Smooth muscle cell (in vitro differentiated cells): ENCODE data around the gene PALLD. TPM values are rescaled to one million over a fixed set of nuclear protein-coding genes. Genes with fewer than 3 reads are reported as not detected.

Experiments used
- DNase-seq: peaks from one replicate; lab custom pipeline; 2025; ENCODE audit not compliant: unreplicated experiment; lab: John Stamatoyannopoulos, UW
- H2AFZ ChIP-seq: fragments of 200-600 bp; sonication (generic); 2 replicates; pipeline ENCODE4 v1.6.0; 2016; ENCODE audit warnings: antibody characterized with exemption, low read depth, mild to moderate bottlenecking
- H3F3A ChIP-seq: fragments of 200-600 bp; sonication (generic); 2 replicates; pipeline ENCODE4 v1.6.0; 2017; ENCODE audit warnings: antibody characterized with exemption, low read depth
- H3K27ac ChIP-seq: fragments of 200-600 bp; sonication (generic); 2 replicates; pipeline ENCODE4 v1.5.1; 2016; ENCODE audit warnings: low read depth, mild to moderate bottlenecking
- H3K27me3 ChIP-seq: fragments of 200-600 bp; sonication (generic); 2 replicates; pipeline ENCODE4 v1.6.1; 2016; ENCODE audit warnings: low read depth, mild to moderate bottlenecking
- H3K36me3 ChIP-seq: fragments of 200-600 bp; sonication (generic); 2 replicates; pipeline ENCODE4 v1.5.1; 2016; ENCODE audit warnings: low read depth
- H3K4me1 ChIP-seq: fragments of 200-600 bp; sonication (generic); 2 replicates; pipeline ENCODE4 v1.5.1; 2016; ENCODE audit warnings: low read depth
- H3K4me2 ChIP-seq: fragments of 200-600 bp; sonication (generic); 2 replicates; pipeline ENCODE4 v1.6.0; 2016; ENCODE audit warnings: mild to moderate bottlenecking
- H3K4me3 ChIP-seq: fragments of 200-600 bp; sonication (generic); 2 replicates; pipeline ENCODE4 v1.5.1; 2016; ENCODE audit warnings: mild to moderate bottlenecking
- H3K79me2 ChIP-seq: fragments of 200-600 bp; sonication (generic); 2 replicates; pipeline ENCODE4 v1.6.0; 2016; ENCODE audit warnings: low read depth, mild to moderate bottlenecking
- H3K9ac ChIP-seq: fragments of 200-600 bp; sonication (generic); 2 replicates; pipeline ENCODE4 v1.6.0; 2016; ENCODE audit warnings: low read depth
- H3K9me3 ChIP-seq: fragments of 200-600 bp; sonication (generic); replicated peaks from 2 replicates; pipeline ENCODE4 v1.5.1; 2016; ENCODE audit warnings: low read depth
- H4K20me1 ChIP-seq: fragments of 200-600 bp; sonication (generic); 2 replicates; pipeline ENCODE4 v1.6.0; 2016; ENCODE audit warnings: low read depth
- WGBS: methylation state at CpG from one replicate; pipeline ENCODE4 v1.1.7; 2016; ENCODE audit warnings: low lambda C conversion rate; 5-methylcytosine and 5-hydroxymethylcytosine counted together
- polyA plus RNA-seq: library from polyadenylated mRNA; unstranded; fragments of >200 nt; fragmentation: Nextera tagmentation; extraction: Ambion mirVana; gene quantifications from 2 replicates; pipeline ENCODE4 v1.2.1, GENCODE V29; 2016
- total RNA-seq: library from RNA; depleted of rRNA; stranded (reverse); fragments of >200 nt; gene quantifications from 2 replicates; pipeline ENCODE4 v1.2.3, GENCODE V29; 2014
- TF ChIP-seq, protein P1 (sequence below): fragments of 200-600 bp; sonication (generic); IDR thresholded peaks from 2 replicates; pipeline ENCODE4 v1.5.1; 2017; ENCODE audit warnings: borderline replicate concordance, mild to moderate bottlenecking, antibody characterized with exemption; ENCODE audit not compliant: insufficient read depth, poor library complexity, severe bottlenecking

PALLD gene
- total and polyA plus RNA-seq, 2 experiments from 2014 or later: 354 to 415 TPM

DNA sequence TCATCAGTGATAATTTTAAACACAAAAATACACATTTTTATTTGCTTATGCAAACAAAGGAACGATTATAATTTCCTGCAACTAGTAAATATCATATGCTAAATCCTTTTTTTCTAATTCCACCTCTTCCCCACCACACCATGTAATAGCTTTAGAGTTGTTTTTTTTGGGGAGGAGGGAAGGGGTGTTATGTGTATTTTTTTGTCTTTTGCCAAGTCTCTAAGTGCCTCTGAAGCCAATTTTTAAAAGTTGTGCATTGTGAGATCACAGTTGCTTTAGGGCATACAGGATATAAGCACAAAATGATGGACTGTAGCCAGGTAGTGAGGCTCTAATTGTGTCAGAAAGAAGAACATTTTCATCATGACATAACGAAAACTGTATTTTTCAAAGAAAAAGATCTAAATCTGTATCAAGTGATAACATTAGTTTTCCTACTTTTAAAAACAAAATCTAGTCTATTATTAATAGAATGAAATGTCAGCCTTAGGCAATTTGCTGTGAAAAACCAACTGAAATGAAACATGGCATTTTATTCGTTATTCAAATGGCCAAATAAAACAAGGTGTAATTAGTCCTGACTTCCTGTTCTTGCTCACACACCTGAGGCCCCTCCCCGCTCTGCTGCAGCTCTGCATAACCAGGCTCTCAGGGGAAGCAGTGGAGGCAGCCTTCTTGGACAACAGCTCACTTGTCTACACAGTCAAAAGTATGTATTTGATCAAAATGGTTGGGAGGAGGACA is 157.4 kb downstream of the PALLD start:
- TF ChIP-seq, protein P1, sequence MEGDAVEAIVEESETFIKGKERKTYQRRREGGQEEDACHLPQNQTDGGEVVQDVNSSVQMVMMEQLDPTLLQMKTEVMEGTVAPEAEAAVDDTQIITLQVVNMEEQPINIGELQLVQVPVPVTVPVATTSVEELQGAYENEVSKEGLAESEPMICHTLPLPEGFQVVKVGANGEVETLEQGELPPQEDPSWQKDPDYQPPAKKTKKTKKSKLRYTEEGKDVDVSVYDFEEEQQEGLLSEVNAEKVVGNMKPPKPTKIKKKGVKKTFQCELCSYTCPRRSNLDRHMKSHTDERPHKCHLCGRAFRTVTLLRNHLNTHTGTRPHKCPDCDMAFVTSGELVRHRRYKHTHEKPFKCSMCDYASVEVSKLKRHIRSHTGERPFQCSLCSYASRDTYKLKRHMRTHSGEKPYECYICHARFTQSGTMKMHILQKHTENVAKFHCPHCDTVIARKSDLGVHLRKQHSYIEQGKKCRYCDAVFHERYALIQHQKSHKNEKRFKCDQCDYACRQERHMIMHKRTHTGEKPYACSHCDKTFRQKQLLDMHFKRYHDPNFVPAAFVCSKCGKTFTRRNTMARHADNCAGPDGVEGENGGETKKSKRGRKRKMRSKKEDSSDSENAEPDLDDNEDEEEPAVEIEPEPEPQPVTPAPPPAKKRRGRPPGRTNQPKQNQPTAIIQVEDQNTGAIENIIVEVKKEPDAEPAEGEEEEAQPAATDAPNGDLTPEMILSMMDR: no peak
- Histone ChIP-seq H3K9ac (peak overlapping the region; percentile 35), H3K27ac (peak overlapping the region; percentile 99), H2AFZ (no peak overlapping the region), H3K27me3 (no peaks in the 10 kb centered on the region), H3K4me1 (peaks cover 48% of the 10 kb centered on the region), H3K9me3 (no peaks in the 10 kb centered on the region), H3K79me2 (peaks cover 96% of the 10 kb centered on the region), H3F3A (peaks cover 33% of the 10 kb centered on the region), H3K36me3 (no peaks in the 10 kb centered on the region), H3K4me2 (peak overlapping the region; percentile 76), H3K4me3 (no peak overlapping the region), H4K20me1 (peaks cover 6% of the 10 kb centered on the region)
- DNase-seq: no peak
- WGBS: 70% methylated on average over 4 of the region's 4 CpGs

DNA sequence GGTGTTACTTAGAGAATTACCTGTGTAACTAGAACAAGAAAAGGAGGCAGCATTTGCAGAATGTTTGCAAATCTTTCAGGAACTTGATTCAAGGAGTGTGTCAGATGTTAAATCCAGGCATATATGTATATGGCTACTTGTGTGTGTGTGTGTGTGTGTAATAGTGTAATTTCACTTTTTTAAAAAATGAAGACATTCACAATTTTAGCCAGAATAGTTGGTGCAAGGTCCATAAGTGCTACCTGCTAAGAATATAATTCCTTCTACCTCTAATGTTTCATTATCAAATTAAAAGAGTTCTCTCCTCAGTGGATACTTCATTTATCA is 158.0 kb downstream of the PALLD start:
- Histone ChIP-seq H3K27me3 (no peaks in the 10 kb centered on the region), H3K4me2 (peak overlapping the region; percentile 76), H2AFZ (no peak overlapping the region), H3K27ac (peak overlapping the region; percentile 99), H3K79me2 (peaks cover 96% of the 10 kb centered on the region), H3K9ac (peak overlapping the region; percentile 35), H3F3A (peaks cover 33% of the 10 kb centered on the region), H3K4me1 (peaks cover 46% of the 10 kb centered on the region), H3K36me3 (no peaks in the 10 kb centered on the region), H4K20me1 (peaks cover 6% of the 10 kb centered on the region), H3K4me3 (no peak overlapping the region), H3K9me3 (no peaks in the 10 kb centered on the region)
- TF ChIP-seq, protein P1: no peak
- no peak for DNase-seq

DNA sequence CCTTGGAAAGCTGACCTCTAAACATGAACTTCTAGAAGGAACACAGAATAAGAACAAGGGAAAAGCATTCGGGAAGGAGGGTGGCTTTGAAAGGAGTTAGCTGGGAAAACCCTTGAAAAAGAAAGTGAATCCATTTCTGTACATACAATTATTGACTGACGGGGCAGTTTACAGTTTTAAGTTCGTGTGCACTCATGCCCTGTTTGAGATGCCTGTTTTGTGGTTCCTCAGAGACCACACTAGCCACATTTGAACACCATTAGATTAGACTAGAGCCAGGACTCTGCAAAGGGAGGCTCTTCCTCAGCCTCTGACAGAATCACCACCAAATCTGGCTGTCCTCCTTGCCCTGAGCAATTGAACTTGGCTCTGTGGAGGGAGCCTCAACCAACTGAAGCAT is 158.3 kb downstream of the PALLD start:
- Histone ChIP-seq H3K4me2 (peak overlapping the region; percentile 76), H3K4me1 (peaks cover 45% of the 10 kb centered on the region), H3K27me3 (no peaks in the 10 kb centered on the region), H3F3A (peaks cover 33% of the 10 kb centered on the region), H3K9ac (peak overlapping the region; percentile 35), H3K9me3 (no peaks in the 10 kb centered on the region), H2AFZ (no peak overlapping the region), H3K79me2 (peaks cover 96% of the 10 kb centered on the region), H3K4me3 (no peak overlapping the region), H3K27ac (peak overlapping the region; percentile 99), H4K20me1 (peaks cover 6% of the 10 kb centered on the region), H3K36me3 (no peaks in the 10 kb centered on the region)
- 38% methylated on average over 3 of the region's 3 CpGs for WGBS
- TF ChIP-seq, protein P1: no peak
- DNase-seq: no peak

DNA sequence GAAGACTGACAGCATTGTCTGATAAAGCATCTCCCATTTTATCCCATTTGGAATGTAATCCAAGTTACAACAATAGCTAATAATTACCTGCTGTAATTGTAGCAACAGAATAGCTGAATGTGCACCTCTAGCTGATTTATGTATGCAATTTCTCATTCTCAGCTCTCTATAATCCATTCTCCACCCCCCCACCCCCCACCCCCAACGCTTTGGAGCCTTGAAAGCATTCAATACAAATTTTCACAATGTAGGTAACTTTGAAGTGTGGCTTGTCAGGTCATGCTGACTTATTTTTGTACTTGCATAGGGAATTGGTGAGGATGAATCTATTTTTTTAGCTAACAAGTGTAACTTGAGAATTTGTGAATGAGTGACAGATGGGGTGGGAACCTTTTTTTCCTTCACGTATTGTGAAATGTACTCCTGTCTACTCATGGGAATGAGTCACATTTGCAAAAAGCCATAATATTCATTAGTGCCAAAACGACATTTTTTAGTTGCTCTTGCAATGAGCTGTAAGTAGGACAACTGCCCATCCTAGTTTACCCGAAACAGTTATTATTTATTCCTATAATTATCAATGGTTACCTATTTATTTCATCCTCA is 159.3 kb downstream of the PALLD start:
- Histone ChIP-seq H3K4me3 (no peak overlapping the region), H3K27me3 (no peaks in the 10 kb centered on the region), H2AFZ (no peak overlapping the region), H3K27ac (peak overlapping the region; percentile 99), H3K9me3 (no peaks in the 10 kb centered on the region), H3K79me2 (peaks cover 96% of the 10 kb centered on the region), H3K9ac (peak overlapping the region; percentile 49), H3K36me3 (no peaks in the 10 kb centered on the region), H3K4me1 (peaks cover 37% of the 10 kb centered on the region), H4K20me1 (peaks cover 6% of the 10 kb centered on the region), H3K4me2 (peak overlapping the region; percentile 76), H3F3A (peaks cover 40% of the 10 kb centered on the region)
- DNase-seq: no peak
- TF ChIP-seq, protein P1: no peak
- WGBS: 41% methylated on average over 4 of the region's 4 CpGs
